Upper lobe of left lung (tissue), 4 donors: ENCODE measurements around the gene ARHGEF19.

ENCODE experiments used
- EP300 ChIP-seq, 4 donors: sonication (generic); formaldehyde crosslinking; IDR thresholded peaks; one replicate each; pipeline ENCODE4 v1.5.1; 2017; ENCODE audit warnings: antibody characterized with exemption in 4 of 4, control low read depth in 2 of 4
- POLR2A ChIP-seq, 4 donors: fragments of 450-650 bp; IDR thresholded peaks; one replicate each; pipeline ENCODE4 v1.5.1; 2016 to 2017; ENCODE audit warnings: antibody characterized with exemption in 4 of 4, mild to moderate bottlenecking in 2 of 4
- POLR2AphosphoS5 ChIP-seq, 2 donors: sonication (generic); formaldehyde crosslinking; IDR thresholded peaks; one replicate each; pipeline ENCODE4 v1.5.1; 2017; ENCODE audit warnings: antibody characterized with exemption in 2 of 2
- TF ChIP-seq, protein P1 (sequence below), 6 experiments: fragments of 450-650 bp in 4 of 6; fragments of 200-600 bp in 2 of 6; sonication (generic) in 2 of 6; IDR thresholded peaks; one replicate each; pipeline ENCODE4 v1.5.1; 2016 to 2019; ENCODE audit warnings: antibody characterized with exemption in 6 of 6

GRCh38 chr1:16149146-16149545, 63.3 kb downstream of the ARHGEF19 start:
- TF ChIP-seq, protein P1, sequence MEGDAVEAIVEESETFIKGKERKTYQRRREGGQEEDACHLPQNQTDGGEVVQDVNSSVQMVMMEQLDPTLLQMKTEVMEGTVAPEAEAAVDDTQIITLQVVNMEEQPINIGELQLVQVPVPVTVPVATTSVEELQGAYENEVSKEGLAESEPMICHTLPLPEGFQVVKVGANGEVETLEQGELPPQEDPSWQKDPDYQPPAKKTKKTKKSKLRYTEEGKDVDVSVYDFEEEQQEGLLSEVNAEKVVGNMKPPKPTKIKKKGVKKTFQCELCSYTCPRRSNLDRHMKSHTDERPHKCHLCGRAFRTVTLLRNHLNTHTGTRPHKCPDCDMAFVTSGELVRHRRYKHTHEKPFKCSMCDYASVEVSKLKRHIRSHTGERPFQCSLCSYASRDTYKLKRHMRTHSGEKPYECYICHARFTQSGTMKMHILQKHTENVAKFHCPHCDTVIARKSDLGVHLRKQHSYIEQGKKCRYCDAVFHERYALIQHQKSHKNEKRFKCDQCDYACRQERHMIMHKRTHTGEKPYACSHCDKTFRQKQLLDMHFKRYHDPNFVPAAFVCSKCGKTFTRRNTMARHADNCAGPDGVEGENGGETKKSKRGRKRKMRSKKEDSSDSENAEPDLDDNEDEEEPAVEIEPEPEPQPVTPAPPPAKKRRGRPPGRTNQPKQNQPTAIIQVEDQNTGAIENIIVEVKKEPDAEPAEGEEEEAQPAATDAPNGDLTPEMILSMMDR (IDR thresholded peaks at IDR 0.05): no peak
- TF ChIP-seq POLR2A (IDR thresholded peaks at IDR 0.05) (no peak), EP300 (IDR thresholded peaks at IDR 0.05) (no peak), POLR2AphosphoS5 (IDR thresholded peaks at IDR 0.05) (no peak)
